GM23338 (cell line): Measurements from ENCODE around the gene SLC15A1. TPM values are rescaled to one million over a fixed set of nuclear protein-coding genes. Genes with fewer than 3 reads are reported as not detected.

Experiments
- ATAC-seq: fragments of 200-7000 bp; cut with Tn5 transposase; 3 replicates; pipeline ENCODE4 v1.9.1; 2020
- DNase-seq: peaks from one replicate; pipeline ENCODE4 v3.0.0-alpha.2; 2015; ENCODE audit warnings: low spot score
- H2AFZ ChIP-seq: fragments of 200-600 bp; sonication (generic); 2 replicates; pipeline ENCODE4 v1.8.0; 2016; ENCODE audit warnings: antibody characterized with exemption, mild to moderate bottlenecking, moderate library complexity
- H3F3A ChIP-seq: fragments of 200-600 bp; sonication (generic); replicated peaks from 2 replicates; pipeline ENCODE4 v1.8.0; 2017; ENCODE audit warnings: antibody characterized with exemption, mixed run types, low read depth
- H3K27ac ChIP-seq: fragments of 200-600 bp; sonication (generic); 2 replicates; pipeline ENCODE4 v1.6.1; 2016; ENCODE audit warnings: low read depth
- H3K27me3 ChIP-seq: fragments of 200-600 bp; sonication (generic); 2 replicates; pipeline ENCODE4 v1.8.0; 2016; ENCODE audit warnings: mild to moderate bottlenecking, mixed run types, moderate library complexity; ENCODE audit not compliant: insufficient read depth
- H3K36me3 ChIP-seq: fragments of 200-600 bp; sonication (generic); 2 replicates; pipeline ENCODE4 v1.8.0; 2016; ENCODE audit warnings: mild to moderate bottlenecking; ENCODE audit not compliant: insufficient read depth
- H3K4me1 ChIP-seq: fragments of 200-600 bp; sonication (generic); 2 replicates; pipeline ENCODE4 v1.8.0; 2016; ENCODE audit warnings: mild to moderate bottlenecking, moderate library complexity; ENCODE audit not compliant: insufficient read depth
- H3K4me2 ChIP-seq: fragments of 200-600 bp; sonication (generic); 2 replicates; pipeline ENCODE4 v1.7.1; 2017; ENCODE audit warnings: mixed run types
- H3K4me3 ChIP-seq: fragments of 200-600 bp; sonication (generic); 2 replicates; pipeline ENCODE4 v1.6.1; 2016; ENCODE audit warnings: mixed run types
- H3K79me2 ChIP-seq: fragments of 200-600 bp; sonication (generic); replicated peaks from 2 replicates; pipeline ENCODE4 v1.8.0; 2017; ENCODE audit warnings: mild to moderate bottlenecking; ENCODE audit not compliant: insufficient read depth
- H3K9me2 ChIP-seq: fragments of 200-600 bp; sonication (generic); 2 replicates; pipeline ENCODE4 v1.8.0; 2017; ENCODE audit not compliant: insufficient read depth
- H4K20me1 ChIP-seq: fragments of 200-600 bp; sonication (generic); replicated peaks from 2 replicates; pipeline ENCODE4 v1.8.0; 2017; ENCODE audit warnings: mild to moderate bottlenecking; ENCODE audit not compliant: insufficient read depth
- H3K27ac Mint-ChIP-seq: 2 replicates; pipeline ENCODE4 v1.8.0; 2020; ENCODE audit warnings: inconsistent platforms, mild to moderate bottlenecking, moderate library complexity, mixed read lengths
- H3K27me3 Mint-ChIP-seq: 3 replicates; pipeline ENCODE4 v1.8.0; 2022; ENCODE audit warnings: low read depth, mild to moderate bottlenecking, moderate library complexity, mixed read lengths, inconsistent platforms; ENCODE audit not compliant: insufficient read depth, poor library complexity
- H3K36me3 Mint-ChIP-seq: 3 replicates; pipeline ENCODE4 v1.8.0; 2021; ENCODE audit warnings: low read depth, mild to moderate bottlenecking, inconsistent platforms, moderate library complexity, mixed read lengths
- H3K4me1 Mint-ChIP-seq: 3 replicates; pipeline ENCODE4 v1.8.0; 2020; ENCODE audit warnings: mild to moderate bottlenecking, inconsistent platforms, mixed read lengths
- H3K4me3 Mint-ChIP-seq: 3 replicates; pipeline ENCODE4 v1.8.0; 2021; ENCODE audit warnings: moderate library complexity, mild to moderate bottlenecking, inconsistent platforms, mixed read lengths
- H3K9me3 Mint-ChIP-seq: 3 replicates; pipeline ENCODE4 v1.8.0; 2020; ENCODE audit warnings: moderate library complexity, mild to moderate bottlenecking, inconsistent platforms, mixed read lengths
- CREB1 ChIP-seq: fragments of 250-450 bp; sonication (Bioruptor Pico); IDR thresholded peaks from 2 replicates; pipeline ENCODE4 v1.5.0; 2020; ENCODE audit warnings: low read depth, mild to moderate bottlenecking, moderate library complexity
- EZH2 ChIP-seq: fragments of 200-600 bp; sonication (generic); IDR thresholded peaks from one replicate; pipeline ENCODE4 v1.8.0; 2017; ENCODE audit warnings: antibody characterized with exemption, mild to moderate bottlenecking, low read depth; ENCODE audit not compliant: unreplicated experiment
- JUNB ChIP-seq: IDR thresholded peaks from one replicate; pipeline ENCODE4 v1.6.1; 2016; ENCODE audit warnings: antibody characterized with exemption; ENCODE audit not compliant: unreplicated experiment
- ZNF114 ChIP-seq: fragments of 250-450 bp; sonication (Bioruptor Pico); IDR thresholded peaks from 2 replicates; pipeline ENCODE4 v1.5.0; 2020; ENCODE audit warnings: mild to moderate bottlenecking, moderate library complexity
- ZNF331 ChIP-seq: fragments of 250-450 bp; sonication (Bioruptor Pico); IDR thresholded peaks from 2 replicates; pipeline ENCODE4 v1.5.0; 2020; ENCODE audit warnings: low read depth, mild to moderate bottlenecking, moderate library complexity
- polyA plus RNA-seq: library from polyadenylated mRNA; unstranded; fragments of >200 nt; fragmentation: Nextera tagmentation; extraction: Ambion mirVana; gene quantifications from 2 replicates; pipeline ENCODE4 v1.2.1, GENCODE V29; 2016
- total RNA-seq: library from RNA; depleted of rRNA; stranded (reverse); fragments of >200 nt; shearing (Covaris generic); gene quantifications from 2 replicates; pipeline ENCODE4 v1.2.3, GENCODE V29; 2014
- TF ChIP-seq, protein P1 (sequence below): fragments of 250-450 bp; sonication (Bioruptor Pico); IDR thresholded peaks from 2 replicates; pipeline ENCODE4 v1.5.0; 2020; ENCODE audit warnings: mild to moderate bottlenecking, moderate library complexity
- TF ChIP-seq, protein P2 (sequence below): IDR thresholded peaks from one replicate; pipeline ENCODE4 v1.6.1; 2018; ENCODE audit warnings: antibody characterized with exemption; ENCODE audit not compliant: unreplicated experiment
- TF ChIP-seq, protein P3 (sequence below): IDR thresholded peaks from 2 replicates; pipeline ENCODE4 v1.6.1; 2016; ENCODE audit warnings: antibody characterized with exemption

The SLC15A1 gene
- total and polyA plus RNA-seq, 2 experiments from 2014 or later = 1.6 to 3.0 TPM

DNA sequence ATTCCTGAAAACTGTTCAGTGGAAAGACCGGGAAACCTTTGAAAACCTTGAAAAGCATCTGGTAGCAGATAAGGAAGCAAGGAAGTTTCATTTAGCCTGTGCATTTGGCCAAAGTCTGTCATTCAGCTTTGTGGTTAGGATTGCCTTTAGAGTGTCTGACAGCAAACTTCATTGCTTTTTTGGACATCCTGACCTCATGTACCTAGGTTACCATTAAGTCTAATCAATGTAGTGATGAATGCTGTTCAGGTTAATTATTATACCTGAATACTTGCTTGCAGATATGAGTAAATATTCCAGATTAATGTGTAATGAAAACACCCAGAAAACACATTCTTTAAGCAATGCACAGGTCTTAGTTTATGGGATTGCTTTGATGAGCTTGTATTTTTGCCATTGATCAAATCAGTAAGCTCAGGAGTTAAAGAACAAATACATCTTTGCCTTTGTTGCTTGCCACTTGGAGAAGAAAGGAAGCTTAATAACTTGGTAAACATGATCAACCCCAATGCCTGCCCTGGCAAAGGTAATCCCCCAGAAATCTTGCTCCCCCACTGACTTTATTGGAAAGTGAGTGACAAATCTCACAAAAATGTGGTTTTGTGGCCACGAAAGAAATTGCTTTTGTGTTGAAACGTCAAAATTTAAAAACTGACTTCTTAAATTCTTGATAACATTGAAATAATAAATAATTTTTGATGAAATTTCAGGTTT lies 87.4 kb downstream of the SLC15A1 start:
- Mint-ChIP-seq H3K27me3 (peaks cover 4% of the 10 kb centered on the region), H3K4me3 (no peak overlapping the region), H3K36me3 (no peaks in the 10 kb centered on the region), H3K27ac (no peak overlapping the region), H3K9me3 (peaks cover under 1% of the 10 kb centered on the region; the same call in 1 of the 3 replicates), H3K4me1 (no peaks in the 10 kb centered on the region)
- no peak overlapping the region for H3K4me2 ChIP-seq
- H3K79me2 ChIP-seq = no peaks in the 10 kb centered on the region
- H3K36me3 ChIP-seq = no peaks in the 10 kb centered on the region
- no peak overlapping the region for H2AFZ ChIP-seq
- no peaks in the 10 kb centered on the region for H3K27me3 ChIP-seq
- no peak for DNase-seq
- no peak overlapping the region for H3K27ac ChIP-seq
- H3K4me1 ChIP-seq = no peaks in the 10 kb centered on the region
- H3K4me3 ChIP-seq = no peak overlapping the region
- TF ChIP-seq, protein P1, sequence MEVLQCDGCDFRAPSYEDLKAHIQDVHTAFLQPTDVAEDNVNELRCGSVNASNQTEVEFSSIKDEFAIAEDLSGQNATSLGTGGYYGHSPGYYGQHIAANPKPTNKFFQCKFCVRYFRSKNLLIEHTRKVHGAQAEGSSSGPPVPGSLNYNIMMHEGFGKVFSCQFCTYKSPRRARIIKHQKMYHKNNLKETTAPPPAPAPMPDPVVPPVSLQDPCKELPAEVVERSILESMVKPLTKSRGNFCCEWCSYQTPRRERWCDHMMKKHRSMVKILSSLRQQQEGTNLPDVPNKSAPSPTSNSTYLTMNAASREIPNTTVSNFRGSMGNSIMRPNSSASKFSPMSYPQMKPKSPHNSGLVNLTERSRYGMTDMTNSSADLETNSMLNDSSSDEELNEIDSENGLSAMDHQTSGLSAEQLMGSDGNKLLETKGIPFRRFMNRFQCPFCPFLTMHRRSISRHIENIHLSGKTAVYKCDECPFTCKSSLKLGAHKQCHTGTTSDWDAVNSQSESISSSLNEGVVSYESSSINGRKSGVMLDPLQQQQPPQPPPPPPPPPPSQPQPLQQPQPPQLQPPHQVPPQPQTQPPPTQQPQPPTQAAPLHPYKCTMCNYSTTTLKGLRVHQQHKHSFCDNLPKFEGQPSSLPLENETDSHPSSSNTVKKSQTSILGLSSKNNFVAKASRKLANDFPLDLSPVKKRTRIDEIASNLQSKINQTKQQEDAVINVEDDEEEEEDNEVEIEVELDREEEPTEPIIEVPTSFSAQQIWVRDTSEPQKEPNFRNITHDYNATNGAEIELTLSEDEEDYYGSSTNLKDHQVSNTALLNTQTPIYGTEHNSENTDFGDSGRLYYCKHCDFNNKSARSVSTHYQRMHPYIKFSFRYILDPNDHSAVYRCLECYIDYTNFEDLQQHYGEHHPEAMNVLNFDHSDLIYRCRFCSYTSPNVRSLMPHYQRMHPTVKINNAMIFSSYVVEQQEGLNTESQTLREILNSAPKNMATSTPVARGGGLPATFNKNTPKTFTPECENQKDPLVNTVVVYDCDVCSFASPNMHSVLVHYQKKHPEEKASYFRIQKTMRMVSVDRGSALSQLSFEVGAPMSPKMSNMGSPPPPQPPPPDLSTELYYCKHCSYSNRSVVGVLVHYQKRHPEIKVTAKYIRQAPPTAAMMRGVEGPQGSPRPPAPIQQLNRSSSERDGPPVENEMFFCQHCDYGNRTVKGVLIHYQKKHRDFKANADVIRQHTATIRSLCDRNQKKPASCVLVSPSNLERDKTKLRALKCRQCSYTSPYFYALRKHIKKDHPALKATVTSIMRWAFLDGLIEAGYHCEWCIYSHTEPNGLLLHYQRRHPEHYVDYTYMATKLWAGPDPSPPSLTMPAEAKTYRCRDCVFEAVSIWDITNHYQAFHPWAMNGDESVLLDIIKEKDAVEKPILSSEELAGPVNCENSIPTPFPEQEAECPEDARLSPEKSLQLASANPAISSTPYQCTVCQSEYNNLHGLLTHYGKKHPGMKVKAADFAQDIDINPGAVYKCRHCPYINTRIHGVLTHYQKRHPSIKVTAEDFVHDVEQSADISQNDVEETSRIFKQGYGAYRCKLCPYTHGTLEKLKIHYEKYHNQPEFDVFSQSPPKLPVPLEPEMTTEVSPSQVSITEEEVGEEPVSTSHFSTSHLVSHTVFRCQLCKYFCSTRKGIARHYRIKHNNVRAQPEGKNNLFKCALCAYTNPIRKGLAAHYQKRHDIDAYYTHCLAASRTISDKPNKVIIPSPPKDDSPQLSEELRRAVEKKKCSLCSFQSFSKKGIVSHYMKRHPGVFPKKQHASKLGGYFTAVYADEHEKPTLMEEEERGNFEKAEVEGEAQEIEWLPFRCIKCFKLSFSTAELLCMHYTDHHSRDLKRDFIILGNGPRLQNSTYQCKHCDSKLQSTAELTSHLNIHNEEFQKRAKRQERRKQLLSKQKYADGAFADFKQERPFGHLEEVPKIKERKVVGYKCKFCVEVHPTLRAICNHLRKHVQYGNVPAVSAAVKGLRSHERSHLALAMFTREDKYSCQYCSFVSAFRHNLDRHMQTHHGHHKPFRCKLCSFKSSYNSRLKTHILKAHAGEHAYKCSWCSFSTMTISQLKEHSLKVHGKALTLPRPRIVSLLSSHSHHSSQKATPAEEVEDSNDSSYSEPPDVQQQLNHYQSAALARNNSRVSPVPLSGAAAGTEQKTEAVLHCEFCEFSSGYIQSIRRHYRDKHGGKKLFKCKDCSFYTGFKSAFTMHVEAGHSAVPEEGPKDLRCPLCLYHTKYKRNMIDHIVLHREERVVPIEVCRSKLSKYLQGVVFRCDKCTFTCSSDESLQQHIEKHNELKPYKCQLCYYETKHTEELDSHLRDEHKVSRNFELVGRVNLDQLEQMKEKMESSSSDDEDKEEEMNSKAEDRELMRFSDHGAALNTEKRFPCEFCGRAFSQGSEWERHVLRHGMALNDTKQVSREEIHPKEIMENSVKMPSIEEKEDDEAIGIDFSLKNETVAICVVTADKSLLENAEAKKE = no peak
- no peaks in the 10 kb centered on the region for H4K20me1 ChIP-seq
- H3F3A ChIP-seq = no peaks in the 10 kb centered on the region
- no peaks in the 10 kb centered on the region for H3K9me2 ChIP-seq
- no peak for ATAC-seq

DNA sequence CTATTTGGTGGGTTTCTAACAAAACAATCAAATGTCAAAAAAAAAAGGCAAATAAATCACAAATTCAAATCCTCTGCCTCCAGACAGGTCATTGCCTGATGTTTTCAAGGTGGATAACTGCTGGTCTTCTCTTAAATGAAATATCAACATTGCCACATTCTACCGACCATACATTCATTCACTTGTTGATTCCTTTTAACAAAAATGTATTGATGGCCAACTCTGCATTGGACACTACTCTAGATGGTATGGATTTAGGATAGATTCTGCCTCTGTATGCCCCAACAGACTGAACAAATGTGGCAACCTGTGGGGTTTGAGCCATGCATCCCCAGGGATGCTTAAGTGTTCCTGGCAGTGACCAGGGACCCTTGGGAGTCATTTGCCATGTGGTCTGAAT lies 88.0 kb downstream of the SLC15A1 start:
- Histone ChIP-seq H3K9me2 (no peaks in the 10 kb centered on the region), H3K27me3 (no peaks in the 10 kb centered on the region), H3K27ac (no peak overlapping the region), H3K4me2 (no peak overlapping the region), H2AFZ (no peak overlapping the region; the same call in 1 of the 2 replicates), H3K36me3 (no peaks in the 10 kb centered on the region), H4K20me1 (no peaks in the 10 kb centered on the region), H3K4me1 (no peaks in the 10 kb centered on the region), H3K79me2 (no peaks in the 10 kb centered on the region), H3F3A (no peaks in the 10 kb centered on the region), H3K4me3 (no peak overlapping the region)
- H3K27ac Mint-ChIP-seq = no peak overlapping the region
- no peak for ATAC-seq
- peaks cover 2% of the 10 kb centered on the region; the same call in 1 of the 3 replicates for H3K36me3 Mint-ChIP-seq
- H3K4me1 Mint-ChIP-seq = no peaks in the 10 kb centered on the region
- H3K9me3 Mint-ChIP-seq = peaks cover 5% of the 10 kb centered on the region
- peaks cover 4% of the 10 kb centered on the region for H3K27me3 Mint-ChIP-seq
- DNase-seq = no peak
- no peak overlapping the region for H3K4me3 Mint-ChIP-seq
- TF ChIP-seq ZNF114 (CRISPR knock-in tag) (no peak), JUNB (no peak), CREB1 (CRISPR knock-in tag) (no peak), EZH2 (no peak), ZNF331 (CRISPR knock-in tag) (no peak)
- TF ChIP-seq, protein P2, sequence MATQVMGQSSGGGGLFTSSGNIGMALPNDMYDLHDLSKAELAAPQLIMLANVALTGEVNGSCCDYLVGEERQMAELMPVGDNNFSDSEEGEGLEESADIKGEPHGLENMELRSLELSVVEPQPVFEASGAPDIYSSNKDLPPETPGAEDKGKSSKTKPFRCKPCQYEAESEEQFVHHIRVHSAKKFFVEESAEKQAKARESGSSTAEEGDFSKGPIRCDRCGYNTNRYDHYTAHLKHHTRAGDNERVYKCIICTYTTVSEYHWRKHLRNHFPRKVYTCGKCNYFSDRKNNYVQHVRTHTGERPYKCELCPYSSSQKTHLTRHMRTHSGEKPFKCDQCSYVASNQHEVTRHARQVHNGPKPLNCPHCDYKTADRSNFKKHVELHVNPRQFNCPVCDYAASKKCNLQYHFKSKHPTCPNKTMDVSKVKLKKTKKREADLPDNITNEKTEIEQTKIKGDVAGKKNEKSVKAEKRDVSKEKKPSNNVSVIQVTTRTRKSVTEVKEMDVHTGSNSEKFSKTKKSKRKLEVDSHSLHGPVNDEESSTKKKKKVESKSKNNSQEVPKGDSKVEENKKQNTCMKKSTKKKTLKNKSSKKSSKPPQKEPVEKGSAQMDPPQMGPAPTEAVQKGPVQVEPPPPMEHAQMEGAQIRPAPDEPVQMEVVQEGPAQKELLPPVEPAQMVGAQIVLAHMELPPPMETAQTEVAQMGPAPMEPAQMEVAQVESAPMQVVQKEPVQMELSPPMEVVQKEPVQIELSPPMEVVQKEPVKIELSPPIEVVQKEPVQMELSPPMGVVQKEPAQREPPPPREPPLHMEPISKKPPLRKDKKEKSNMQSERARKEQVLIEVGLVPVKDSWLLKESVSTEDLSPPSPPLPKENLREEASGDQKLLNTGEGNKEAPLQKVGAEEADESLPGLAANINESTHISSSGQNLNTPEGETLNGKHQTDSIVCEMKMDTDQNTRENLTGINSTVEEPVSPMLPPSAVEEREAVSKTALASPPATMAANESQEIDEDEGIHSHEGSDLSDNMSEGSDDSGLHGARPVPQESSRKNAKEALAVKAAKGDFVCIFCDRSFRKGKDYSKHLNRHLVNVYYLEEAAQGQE = no peak
- TF ChIP-seq, protein P3, sequence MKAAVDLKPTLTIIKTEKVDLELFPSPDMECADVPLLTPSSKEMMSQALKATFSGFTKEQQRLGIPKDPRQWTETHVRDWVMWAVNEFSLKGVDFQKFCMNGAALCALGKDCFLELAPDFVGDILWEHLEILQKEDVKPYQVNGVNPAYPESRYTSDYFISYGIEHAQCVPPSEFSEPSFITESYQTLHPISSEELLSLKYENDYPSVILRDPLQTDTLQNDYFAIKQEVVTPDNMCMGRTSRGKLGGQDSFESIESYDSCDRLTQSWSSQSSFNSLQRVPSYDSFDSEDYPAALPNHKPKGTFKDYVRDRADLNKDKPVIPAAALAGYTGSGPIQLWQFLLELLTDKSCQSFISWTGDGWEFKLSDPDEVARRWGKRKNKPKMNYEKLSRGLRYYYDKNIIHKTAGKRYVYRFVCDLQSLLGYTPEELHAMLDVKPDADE = no peak
